Measurements from ENCODE around the gene FAM177A1. TPM values are rescaled to one million over a fixed set of nuclear protein-coding genes. Genes with fewer than 3 reads are reported as not detected.

FAM177A1 gene
- total and polyA plus RNA-seq, 2 experiments from 2014 or later, result 100 to 132 TPM

DNA sequence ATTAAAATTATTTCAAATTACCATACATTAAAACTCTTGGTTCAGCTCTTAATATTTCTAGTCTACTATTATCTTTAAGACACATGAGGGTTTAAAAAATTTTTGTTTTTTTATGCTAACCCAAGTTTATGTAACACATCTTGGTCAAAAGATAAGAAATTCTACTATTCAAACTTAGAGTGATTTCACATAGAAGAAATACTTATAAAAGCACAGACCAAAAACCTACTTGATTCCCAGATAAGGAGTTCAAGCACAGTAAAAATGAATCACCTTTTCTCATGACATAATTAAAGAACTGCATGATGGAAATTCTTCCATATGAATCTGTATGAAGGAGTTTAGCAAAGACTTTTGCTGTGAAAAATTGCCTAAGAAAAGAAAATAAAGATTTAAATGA is 61.8 kb downstream of the FAM177A1 start:
- Histone ChIP-seq H2AFZ (no peak overlapping the region), H3K36me3 (replicated peaks; ENCODE audit: insufficient read depth, low read depth) (no peaks in the 10 kb centered on the region), H3K9me3 (ENCODE audit: low read depth) (no peaks in the 10 kb centered on the region), H3K9me2 (replicated peaks; ENCODE audit: insufficient read depth) (no peaks in the 10 kb centered on the region), H3K4me1 (ENCODE audit: insufficient read depth) (no peaks in the 10 kb centered on the region), H3K4me3 (no peak overlapping the region), H3K79me2 (no peaks in the 10 kb centered on the region), H3K4me2 (no peak overlapping the region), H3K27me3 (no peaks in the 10 kb centered on the region), H4K20me1 (ENCODE audit: insufficient read depth, poor library complexity, severe bottlenecking) (no peaks in the 10 kb centered on the region), H3K27ac (no peak overlapping the region)
- TF ChIP-seq EZH2 (IDR thresholded peaks at IDR 0.05; ENCODE audit: borderline replicate concordance), result no peak
- no peak for TF ChIP-seq CTCF (IDR thresholded peaks at IDR 0.05; ENCODE audit: poor library complexity)
- no peak for TF ChIP-seq EZH2phosphoT487 (IDR thresholded peaks at IDR 0.05; ENCODE audit: low read depth, severe bottlenecking, unreplicated experiment)
- no peak for DNase-seq (ENCODE audit: low spot score)

GRCh38 chr14:35112641-35113040 is 66.6 kb downstream of the FAM177A1 start:
- WGBS (ENCODE audit: low lambda C conversion rate, missing lambda C conversion rate), result 45% methylated on average over 2 of the region's 2 CpGs
- Histone ChIP-seq H3K4me2 (no peak overlapping the region), H3K4me1 (ENCODE audit: insufficient read depth) (peaks cover 8% of the 10 kb centered on the region), H3K9me2 (replicated peaks; ENCODE audit: insufficient read depth) (no peaks in the 10 kb centered on the region), H3K36me3 (replicated peaks; ENCODE audit: insufficient read depth, low read depth) (no peaks in the 10 kb centered on the region), H2AFZ (no peak overlapping the region), H3K27me3 (no peaks in the 10 kb centered on the region), H4K20me1 (ENCODE audit: insufficient read depth, poor library complexity, severe bottlenecking) (no peaks in the 10 kb centered on the region), H3K4me3 (no peak overlapping the region), H3K9me3 (ENCODE audit: low read depth) (no peaks in the 10 kb centered on the region), H3K79me2 (peaks cover 16% of the 10 kb centered on the region), H3K27ac (no peak overlapping the region)
- no peak for TF ChIP-seq EZH2 (IDR thresholded peaks at IDR 0.05; ENCODE audit: borderline replicate concordance)
- no peak for TF ChIP-seq CTCF (IDR thresholded peaks at IDR 0.05; ENCODE audit: poor library complexity)
- no peak for TF ChIP-seq EZH2phosphoT487 (IDR thresholded peaks at IDR 0.05; ENCODE audit: low read depth, severe bottlenecking, unreplicated experiment)
- no peak for DNase-seq (ENCODE audit: low spot score)

GRCh38 chr14:35113308-35113950 is 67.4 kb downstream of the FAM177A1 start:
- no peak overlapping the region for H3K27ac ChIP-seq
- no peak for DNase-seq (ENCODE audit: low spot score)
- WGBS (ENCODE audit: low lambda C conversion rate, missing lambda C conversion rate), result 85% methylated on average over 4 of the region's 4 CpGs
- H3K9me2 ChIP-seq (replicated peaks; ENCODE audit: insufficient read depth), result no peaks in the 10 kb centered on the region
- no peak overlapping the region for H2AFZ ChIP-seq
- no peaks in the 10 kb centered on the region for H3K36me3 ChIP-seq (replicated peaks; ENCODE audit: insufficient read depth, low read depth)
- H3K79me2 ChIP-seq, result peaks cover 21% of the 10 kb centered on the region
- H3K4me1 ChIP-seq (ENCODE audit: insufficient read depth), result peaks cover 8% of the 10 kb centered on the region
- no peaks in the 10 kb centered on the region for H3K27me3 ChIP-seq
- H4K20me1 ChIP-seq (ENCODE audit: insufficient read depth, poor library complexity, severe bottlenecking), result no peaks in the 10 kb centered on the region
- H3K4me2 ChIP-seq, result no peak overlapping the region
- H3K4me3 ChIP-seq, result no peak overlapping the region
- TF ChIP-seq EZH2 (IDR thresholded peaks at IDR 0.05; ENCODE audit: borderline replicate concordance) (no peak), CTCF (IDR thresholded peaks at IDR 0.05; ENCODE audit: poor library complexity) (no peak), EZH2phosphoT487 (IDR thresholded peaks at IDR 0.05; ENCODE audit: low read depth, severe bottlenecking, unreplicated experiment) (no peak)
- no peaks in the 10 kb centered on the region for H3K9me3 ChIP-seq (ENCODE audit: low read depth)
